Right renal pelvis (tissue), 4 donors: Measurements from ENCODE around the gene KLHL3. TPM values are rescaled to one million over a fixed set of nuclear protein-coding genes. Genes with fewer than 3 reads are reported as not detected.

Experiments used
- DNase-seq, 4 donors: peaks; one replicate each; pipeline ENCODE4 v3.0.0-alpha.2; 2013; ENCODE audit warnings: low read depth in 4 of 4, low spot score in 3 of 4, missing footprints in 1 of 4
- polyA plus RNA-seq, 4 donors: library from polyadenylated mRNA; unstranded; fragments of 120-200 nt; gene quantifications; one replicate each; pipeline ENCODE4 v1.2.1, GENCODE V29; 2013; ENCODE audit not compliant: insufficient read length in 4 of 4

Gene KLHL3
- polyA plus RNA-seq, 4 donors = 13.5 to 18.8 (median 18.4) TPM

GRCh38 chr5:137747848-137748247, 12.0 kb upstream of the KLHL3 start:
- DNase-seq = no peak

GRCh38 chr5:137743031-137743640, 7.2 kb upstream of the KLHL3 start:
- DNase-seq = peak in 2 of 4 donors; percentile 62

DNA sequence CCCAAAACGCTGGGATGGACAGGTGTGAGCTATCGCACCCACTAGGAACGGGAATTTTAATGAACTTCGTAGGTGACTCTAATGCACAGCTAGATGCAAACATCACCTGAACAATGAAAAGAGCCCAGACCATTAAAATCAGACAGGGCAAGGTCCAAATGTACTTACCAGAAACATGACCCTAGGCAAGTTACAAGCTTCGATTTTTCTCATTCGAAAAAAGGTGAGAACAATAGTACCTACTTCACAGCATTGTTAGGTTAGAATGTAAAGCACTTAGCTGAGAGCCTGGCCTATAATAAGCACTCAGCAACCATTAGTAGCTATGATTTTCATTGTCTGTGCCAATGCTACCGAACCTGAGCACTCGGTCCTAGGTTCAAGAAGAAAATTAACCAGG, 5.8 kb upstream of the KLHL3 start:
- no peak for DNase-seq

DNA sequence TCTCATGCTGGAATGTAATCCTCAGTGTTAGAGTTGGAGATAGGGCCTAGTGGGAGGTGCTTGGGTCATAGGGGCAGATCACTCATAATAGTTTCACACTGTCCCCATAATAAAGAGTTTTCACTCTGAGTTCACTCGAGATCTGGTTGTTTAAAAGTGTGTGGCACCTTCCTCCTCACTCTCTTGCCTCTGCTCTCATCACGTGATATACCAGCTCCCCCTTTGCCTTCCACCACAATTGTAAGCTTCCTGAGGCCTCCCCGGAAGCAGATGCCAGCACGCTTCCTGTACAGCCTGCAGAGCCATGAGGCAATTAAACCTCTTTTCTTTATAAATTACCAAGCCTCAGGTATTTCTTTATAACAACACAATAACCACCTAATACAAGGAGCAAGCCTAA, 3.8 kb upstream of the KLHL3 start:
- no peak for DNase-seq

- DNase-seq = no peak
Measured at GRCh38 chr5:137738947-137739346, 3.1 kb upstream of the KLHL3 start.

DNA sequence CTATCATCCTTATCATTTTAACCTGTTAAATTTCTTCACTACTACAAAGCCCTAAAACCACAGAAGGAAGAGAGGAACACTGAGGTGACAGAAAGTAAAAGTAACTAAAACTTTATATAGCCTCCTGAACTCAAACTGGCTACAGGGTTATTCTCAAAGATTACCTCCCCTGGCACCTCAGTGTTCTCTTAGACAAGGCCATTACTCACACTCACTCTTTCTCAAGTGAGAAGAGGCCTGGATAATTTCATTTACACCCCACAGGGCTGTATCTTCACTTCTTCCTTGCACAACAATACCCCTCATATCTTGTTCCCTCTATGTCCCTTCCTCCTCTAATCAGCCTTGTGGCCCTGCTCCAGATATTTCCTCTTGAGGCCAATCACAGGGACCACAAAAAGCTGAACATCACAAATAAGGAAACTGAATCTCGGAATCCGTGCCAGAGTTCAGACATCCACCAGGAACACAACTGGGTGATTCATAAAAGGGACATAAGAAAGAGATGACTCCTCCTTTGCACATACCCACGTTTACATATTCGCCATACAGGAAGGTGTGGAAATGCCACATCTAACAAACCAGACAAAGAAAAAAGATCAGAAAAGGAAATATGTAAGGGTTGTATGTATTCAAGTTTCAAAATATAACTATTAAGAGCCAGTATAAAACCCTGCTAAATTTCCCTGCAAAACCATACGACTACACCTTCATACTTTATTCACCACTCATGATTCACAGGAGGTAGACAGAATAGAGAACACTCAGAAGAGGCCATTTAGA, 1.7 kb upstream of the KLHL3 start:
- DNase-seq = no peak

GRCh38 chr5:137736496-137736895, 607 bp upstream of the KLHL3 start:
- no peak for DNase-seq

GRCh38 chr5:137734962-137735554, 831 bp downstream of the KLHL3 start:
- DNase-seq = peak in 1 of 4 donors; percentile 20

GRCh38 chr5:137734331-137734730, 1.6 kb downstream of the KLHL3 start:
- no peak for DNase-seq

DNA sequence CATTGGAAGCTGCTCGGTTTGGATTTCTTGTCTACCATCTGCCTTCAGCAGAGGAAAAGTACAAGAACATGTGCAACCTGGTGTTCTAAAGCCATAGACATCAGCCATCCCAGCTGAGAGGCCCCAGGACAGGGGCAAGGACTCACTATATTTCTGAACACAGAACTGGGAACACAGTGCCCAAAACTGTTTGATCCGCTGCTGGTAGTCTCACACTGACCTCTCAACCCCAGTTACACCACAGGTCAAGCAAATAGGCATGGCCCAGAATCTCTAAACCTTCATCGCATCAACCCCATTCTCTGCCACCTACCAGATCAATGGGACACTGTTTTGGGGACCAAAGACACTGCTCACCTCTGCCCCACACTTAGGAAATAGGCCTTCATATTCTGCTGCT, 2.0 kb downstream of the KLHL3 start:
- DNase-seq = no peak

GRCh38 chr5:137733006-137733405, 2.9 kb downstream of the KLHL3 start:
- no peak for DNase-seq

DNA sequence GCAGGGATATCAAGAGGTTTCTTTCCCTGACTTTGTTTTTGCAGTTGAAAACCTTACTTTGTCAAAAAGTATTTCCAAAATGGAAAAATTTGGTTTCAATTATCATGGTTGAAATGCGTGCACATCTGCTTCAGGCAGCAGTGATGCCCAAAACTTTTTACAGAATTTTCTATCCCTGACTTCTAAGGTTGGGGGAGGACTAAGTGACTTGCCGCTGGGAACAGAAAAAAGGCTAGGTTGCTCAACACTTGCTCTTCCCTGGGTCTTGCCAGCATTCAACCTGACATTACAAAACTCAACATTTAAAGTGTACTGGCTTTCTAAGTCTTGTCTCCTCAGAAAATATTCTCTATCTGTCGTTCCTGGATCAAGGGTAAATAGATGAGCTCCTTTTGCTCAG, 4.7 kb downstream of the KLHL3 start:
- no peak for DNase-seq

- DNase-seq = no peak
Measured at GRCh38 chr5:137730336-137730735, 5.6 kb downstream of the KLHL3 start.

GRCh38 chr5:137728048-137728447, 7.8 kb downstream of the KLHL3 start:
- no peak for DNase-seq

GRCh38 chr5:137727623-137728022, 8.3 kb downstream of the KLHL3 start:
- DNase-seq = no peak

GRCh38 chr5:137724251-137724650, 11.6 kb downstream of the KLHL3 start:
- DNase-seq = no peak

- DNase-seq = no peak
Measured at GRCh38 chr5:137718611-137719010, 17.3 kb downstream of the KLHL3 start.

DNA sequence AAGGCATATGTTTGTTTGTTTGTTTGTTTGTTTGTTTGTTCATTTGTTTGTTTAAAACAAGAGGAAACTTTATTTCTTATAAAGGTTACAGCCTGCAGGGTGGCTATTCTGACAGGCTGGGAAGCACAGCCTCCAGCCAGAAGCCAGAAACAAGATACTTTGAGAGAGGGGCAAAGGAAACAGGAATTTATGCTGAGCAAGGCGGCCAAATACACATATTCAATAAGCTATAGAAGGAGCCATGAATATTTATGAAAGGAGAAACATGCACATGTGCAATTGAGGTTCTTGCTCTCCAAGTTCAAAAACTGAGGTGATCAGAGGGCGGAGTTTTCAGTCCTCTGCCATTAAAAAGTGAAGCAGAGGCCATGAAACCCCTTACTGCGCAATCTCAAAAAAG, 19.6 kb downstream of the KLHL3 start:
- DNase-seq = no peak

DNA sequence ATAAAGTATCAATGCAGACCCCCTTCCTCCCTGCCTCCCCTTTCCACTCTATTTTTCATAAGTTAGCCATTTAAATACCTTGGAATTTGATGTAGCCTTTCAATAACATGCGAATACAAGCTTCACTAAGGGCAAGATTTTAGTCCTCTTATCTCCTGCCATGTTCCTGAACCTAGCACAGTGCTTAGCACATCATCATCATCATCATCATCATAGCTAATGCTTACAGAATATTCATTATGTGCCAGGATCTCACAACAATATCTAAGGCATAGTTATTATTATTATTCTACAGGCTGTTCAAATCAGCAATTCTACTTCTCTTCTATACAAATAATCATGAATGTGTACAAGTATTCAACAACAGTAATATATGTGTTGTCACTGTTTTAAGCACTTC, 20.4 kb downstream of the KLHL3 start:
- no peak for DNase-seq

- no peak for DNase-seq
Measured at GRCh38 chr5:137714946-137715345, 20.9 kb downstream of the KLHL3 start.

GRCh38 chr5:137714494-137714893, 21.4 kb downstream of the KLHL3 start:
- no peak for DNase-seq

DNA sequence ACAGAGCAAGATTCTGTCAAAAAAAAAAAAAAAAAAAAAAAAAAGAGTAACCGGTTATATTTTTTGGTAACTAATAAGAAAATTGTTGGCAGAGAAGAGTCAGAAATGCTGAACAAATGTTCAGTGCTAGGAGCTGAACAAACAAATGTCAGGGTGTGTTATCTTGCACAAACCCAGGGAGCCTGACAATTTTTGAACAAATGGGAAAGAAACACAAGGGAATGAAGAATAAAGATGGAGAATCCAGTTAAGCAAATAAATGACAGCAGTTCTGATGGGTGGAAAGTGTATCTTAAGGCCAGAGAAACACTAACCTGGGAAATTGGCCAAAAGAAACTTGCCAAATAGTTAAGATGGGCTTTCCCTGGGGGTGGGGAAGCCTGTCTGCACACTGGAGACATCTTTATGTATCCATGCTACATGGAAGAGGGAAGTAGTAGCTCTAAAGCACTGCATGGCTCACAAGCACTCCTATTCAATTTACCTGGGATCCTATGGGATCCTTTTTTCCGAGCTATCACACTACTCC, 23.7 kb downstream of the KLHL3 start:
- no peak for DNase-seq
